ENCODE data around the gene GPSM1. TPM values are rescaled to one million over a fixed set of nuclear protein-coding genes. Genes with fewer than 3 reads are reported as not detected.

GPSM1 gene
- total and polyA plus RNA-seq, 7 experiments from 2014 or later, result 0.87 to 11.5 (median 8.4) TPM

DNA sequence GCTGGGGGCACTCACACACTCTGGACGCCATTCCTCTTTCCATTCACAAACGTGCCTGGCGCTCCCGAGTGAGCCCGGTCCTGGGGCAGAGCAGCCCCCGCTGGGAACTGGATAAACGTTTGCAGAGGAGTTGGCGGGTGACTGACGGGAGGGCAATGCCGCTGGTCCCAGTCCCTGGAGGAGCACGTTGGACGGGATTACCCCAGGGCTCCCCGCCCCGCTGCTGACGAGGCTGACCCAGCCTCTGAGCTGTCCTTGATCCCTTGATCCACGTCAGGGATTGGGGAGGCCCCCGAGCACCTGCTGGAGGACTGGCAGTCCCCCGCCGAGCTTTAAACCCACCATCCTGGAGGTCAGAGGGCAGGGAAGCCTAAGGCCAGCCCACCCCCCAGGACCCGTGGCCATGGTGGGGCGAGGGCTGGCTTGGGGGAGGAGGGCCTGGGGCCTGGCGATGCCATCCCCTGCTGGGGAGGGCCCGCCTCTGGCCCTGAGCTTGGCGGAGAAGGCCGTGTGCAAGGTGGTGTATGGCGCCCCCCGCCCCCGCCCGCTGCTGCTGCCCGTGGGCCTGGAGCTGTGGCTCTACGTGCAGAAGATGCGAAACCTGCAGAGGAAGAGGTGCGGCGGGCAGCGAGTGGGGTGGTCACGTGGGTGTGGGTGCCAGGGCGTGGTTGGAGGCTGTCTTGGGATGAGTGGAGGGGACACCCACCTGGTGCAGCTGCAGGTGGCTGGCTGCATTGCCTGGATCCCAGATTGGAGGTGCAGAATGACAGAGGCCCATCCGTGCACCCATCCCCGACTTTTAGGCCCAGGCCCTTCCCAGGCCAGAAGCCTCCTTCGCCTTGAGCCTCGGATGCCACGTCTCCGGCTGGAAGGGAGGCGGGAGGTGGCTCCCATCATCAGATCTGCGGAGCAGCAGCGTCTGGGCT, 4.5 kb downstream of the GPSM1 start:
- DNase-seq, result no peak
- CTCF ChIA-PET, result interaction anchor here (0.6 kb wide), 1 partner anchor 19 kb away, joined by 4 read pairs; no protein-coding TSS in a partner anchor
- Mint-ChIP-seq H3K9me3 (no peaks in the 10 kb centered on the region), H3K27ac (no peak overlapping the region), H3K4me1 (peaks cover 0 to 5% (median 4%) of the 10 kb centered on the region in 7 donors), H3K27me3 (no peaks in the 10 kb centered on the region), H3K36me3 (no peaks in the 10 kb centered on the region), H3K4me3 (no peak overlapping the region)
- Histone ChIP-seq H3K27me3 (ENCODE audit: control insufficient read depth in 2 of 2, insufficient read depth in 2 of 2, low read length in 2 of 2) (no peaks in the 10 kb centered on the region), H3K4me1 (ENCODE audit: control insufficient read depth in 2 of 2, insufficient read depth in 2 of 2, low read length in 2 of 2) (peaks cover 0 to 5% of the 10 kb centered on the region in 2 donors), H3K9me3 (ENCODE audit: control insufficient read depth in 2 of 3, low read length in 3 of 3) (no peaks in the 10 kb centered on the region), H3K27ac (ENCODE audit: low read depth, low read length) (no peak overlapping the region), H3K36me3 (ENCODE audit: control insufficient read depth in 2 of 3, insufficient read depth in 3 of 3, low read length in 3 of 3) (no peaks in the 10 kb centered on the region), H3K4me3 (ENCODE audit: low read length) (no peak overlapping the region)
- no peak for ATAC-seq
- POLR2A ChIA-PET, result no interaction called here
- intact Hi-C loops (cut with micrococcal nuclease), result no loop called here

GRCh38 chr9:136332482-136332983, 5.2 kb downstream of the GPSM1 start:
- H3K36me3 Mint-ChIP-seq, result no peaks in the 10 kb centered on the region
- no peaks in the 10 kb centered on the region for H3K27me3 Mint-ChIP-seq
- peaks cover 0 to 5% (median 4%) of the 10 kb centered on the region in 7 donors for H3K4me1 Mint-ChIP-seq
- no peak overlapping the region for H3K4me3 ChIP-seq (ENCODE audit: low read length)
- no peak for ATAC-seq
- DNase-seq, result no peak
- intact Hi-C loops (cut with micrococcal nuclease), result no loop called here
- H3K4me1 ChIP-seq (ENCODE audit: control insufficient read depth in 2 of 2, insufficient read depth in 2 of 2, low read length in 2 of 2), result peaks cover 0 to 5% of the 10 kb centered on the region in 2 donors
- H3K9me3 Mint-ChIP-seq, result no peaks in the 10 kb centered on the region
- POLR2A ChIA-PET, result no interaction called here
- no peaks in the 10 kb centered on the region for H3K36me3 ChIP-seq (ENCODE audit: control insufficient read depth in 2 of 3, insufficient read depth in 3 of 3, low read length in 3 of 3)
- no peak overlapping the region for H3K27ac ChIP-seq (ENCODE audit: low read depth, low read length)
- H3K4me3 Mint-ChIP-seq, result no peak overlapping the region
- CTCF ChIA-PET, result interaction anchor here (0.6 kb wide), 1 partner anchor 19 kb away, joined by 4 read pairs; no protein-coding TSS in a partner anchor
- H3K9me3 ChIP-seq (ENCODE audit: control insufficient read depth in 2 of 3, low read length in 3 of 3), result no peaks in the 10 kb centered on the region
- H3K27ac Mint-ChIP-seq, result no peak overlapping the region
- H3K27me3 ChIP-seq (ENCODE audit: control insufficient read depth in 2 of 2, insufficient read depth in 2 of 2, low read length in 2 of 2), result no peaks in the 10 kb centered on the region

DNA sequence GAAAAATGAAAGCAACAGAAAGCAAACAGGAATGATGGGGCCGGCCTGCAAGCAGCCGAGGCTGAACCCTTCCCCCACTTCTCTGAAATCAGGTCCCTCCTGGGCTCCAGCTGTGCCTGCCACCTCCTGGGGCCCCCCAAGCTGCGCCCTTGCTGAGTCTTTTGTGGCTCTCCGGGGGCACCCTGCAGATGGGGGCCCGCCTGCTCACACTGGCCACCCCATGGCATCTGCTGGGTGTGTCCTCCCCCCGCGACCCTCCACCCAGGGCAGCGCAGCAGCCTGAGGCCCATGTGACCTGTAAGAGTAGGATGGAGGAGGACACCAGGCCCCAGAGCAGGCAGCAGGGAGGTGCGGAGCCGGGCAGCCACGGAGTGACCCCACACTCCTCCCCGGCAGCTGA, 5.7 kb downstream of the GPSM1 start:
- Histone ChIP-seq H3K9me3 (ENCODE audit: control insufficient read depth in 2 of 3, low read length in 3 of 3) (no peaks in the 10 kb centered on the region), H3K27ac (ENCODE audit: low read depth, low read length) (no peak overlapping the region), H3K36me3 (ENCODE audit: control insufficient read depth in 2 of 3, insufficient read depth in 3 of 3, low read length in 3 of 3) (no peaks in the 10 kb centered on the region), H3K4me1 (ENCODE audit: control insufficient read depth in 2 of 2, insufficient read depth in 2 of 2, low read length in 2 of 2) (peaks cover 0 to 4% of the 10 kb centered on the region in 2 donors), H3K4me3 (ENCODE audit: low read length) (no peak overlapping the region), H3K27me3 (ENCODE audit: control insufficient read depth in 2 of 2, insufficient read depth in 2 of 2, low read length in 2 of 2) (no peaks in the 10 kb centered on the region)
- peaks cover 0 to 5% (median 4%) of the 10 kb centered on the region in 7 donors for H3K4me1 Mint-ChIP-seq
- H3K36me3 Mint-ChIP-seq, result no peaks in the 10 kb centered on the region
- no peak overlapping the region for H3K27ac Mint-ChIP-seq
- intact Hi-C loops (cut with micrococcal nuclease), result no loop called here
- no peaks in the 10 kb centered on the region for H3K9me3 Mint-ChIP-seq
- ChIA-PET POLR2A (no interaction called here), CTCF (no interaction called here)
- ATAC-seq (no peak), DNase-seq (no peak)
- H3K4me3 Mint-ChIP-seq, result no peak overlapping the region
- H3K27me3 Mint-ChIP-seq, result no peaks in the 10 kb centered on the region

GRCh38 chr9:136333486-136333885, 6.1 kb downstream of the GPSM1 start:
- no peak overlapping the region for H3K4me3 ChIP-seq (ENCODE audit: low read length)
- H3K9me3 Mint-ChIP-seq, result no peaks in the 10 kb centered on the region
- no peaks in the 10 kb centered on the region for H3K36me3 ChIP-seq (ENCODE audit: control insufficient read depth in 2 of 3, insufficient read depth in 3 of 3, low read length in 3 of 3)
- no peak overlapping the region for H3K27ac Mint-ChIP-seq
- H3K27ac ChIP-seq (ENCODE audit: low read depth, low read length), result no peak overlapping the region
- POLR2A ChIA-PET, result no interaction called here
- intact Hi-C loops (cut with micrococcal nuclease), result no loop called here
- H3K9me3 ChIP-seq (ENCODE audit: control insufficient read depth in 2 of 3, low read length in 3 of 3), result no peaks in the 10 kb centered on the region
- CTCF ChIA-PET, result no interaction called here
- H3K36me3 Mint-ChIP-seq, result no peaks in the 10 kb centered on the region
- no peaks in the 10 kb centered on the region for H3K27me3 Mint-ChIP-seq
- no peak for ATAC-seq
- no peaks in the 10 kb centered on the region for H3K27me3 ChIP-seq (ENCODE audit: control insufficient read depth in 2 of 2, insufficient read depth in 2 of 2, low read length in 2 of 2)
- H3K4me1 ChIP-seq (ENCODE audit: control insufficient read depth in 2 of 2, insufficient read depth in 2 of 2, low read length in 2 of 2), result no peaks in the 10 kb centered on the region
- peaks cover 0 to 4% (median 3%) of the 10 kb centered on the region in 7 donors for H3K4me1 Mint-ChIP-seq
- no peak overlapping the region for H3K4me3 Mint-ChIP-seq
- DNase-seq, result no peak

DNA sequence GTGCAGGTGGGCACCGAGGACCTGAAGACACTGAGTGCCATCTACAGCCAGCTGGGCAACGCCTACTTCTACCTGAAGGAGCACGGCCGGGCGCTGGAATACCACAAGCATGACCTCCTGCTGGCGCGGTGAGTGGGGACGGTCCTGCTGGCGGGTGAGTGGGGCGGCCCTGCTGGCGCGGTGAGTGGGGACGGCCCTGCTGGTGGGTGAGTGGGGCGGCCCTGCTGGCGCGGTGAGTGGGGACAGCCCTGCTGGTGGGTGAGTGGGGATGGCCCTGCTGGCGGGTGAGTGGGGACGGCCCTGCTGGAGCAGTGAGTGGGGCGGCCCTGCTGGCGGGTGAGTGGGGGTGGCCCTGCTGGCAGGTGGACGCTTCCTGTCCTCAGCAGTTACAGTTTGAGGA, 7.2 kb downstream of the GPSM1 start:
- no peak overlapping the region for H3K4me3 ChIP-seq (ENCODE audit: low read length)
- H3K4me3 Mint-ChIP-seq, result no peak overlapping the region
- H3K27me3 Mint-ChIP-seq, result no peaks in the 10 kb centered on the region
- H3K27ac Mint-ChIP-seq, result no peak overlapping the region
- H3K4me1 Mint-ChIP-seq, result no peaks in the 10 kb centered on the region
- DNase-seq (no peak), ATAC-seq (no peak)
- ChIA-PET POLR2A (no interaction called here), CTCF (no interaction called here)
- intact Hi-C loops (cut with micrococcal nuclease), result no loop called here
- H3K27ac ChIP-seq (ENCODE audit: low read depth, low read length), result no peak overlapping the region
- no peaks in the 10 kb centered on the region for H3K36me3 Mint-ChIP-seq
- no peaks in the 10 kb centered on the region for H3K36me3 ChIP-seq (ENCODE audit: control insufficient read depth in 2 of 3, insufficient read depth in 3 of 3, low read length in 3 of 3)
- no peaks in the 10 kb centered on the region for H3K9me3 Mint-ChIP-seq
- no peaks in the 10 kb centered on the region for H3K27me3 ChIP-seq (ENCODE audit: control insufficient read depth in 2 of 2, insufficient read depth in 2 of 2, low read length in 2 of 2)
- H3K4me1 ChIP-seq (ENCODE audit: control insufficient read depth in 2 of 2, insufficient read depth in 2 of 2, low read length in 2 of 2), result no peaks in the 10 kb centered on the region
- H3K9me3 ChIP-seq (ENCODE audit: control insufficient read depth in 2 of 3, low read length in 3 of 3), result no peaks in the 10 kb centered on the region

- intact Hi-C loops (cut with micrococcal nuclease), result no loop called here
- CTCF ChIA-PET, result no interaction called here
- POLR2A ChIA-PET, result no interaction called here
- Mint-ChIP-seq H3K9me3 (no peaks in the 10 kb centered on the region), H3K4me1 (no peaks in the 10 kb centered on the region), H3K36me3 (no peaks in the 10 kb centered on the region), H3K27ac (no peak overlapping the region), H3K4me3 (peak overlapping the region in 1 of 10 donors; percentile 45), H3K27me3 (no peaks in the 10 kb centered on the region)
- H3K36me3 ChIP-seq (ENCODE audit: control insufficient read depth in 2 of 3, insufficient read depth in 3 of 3, low read length in 3 of 3), result no peaks in the 10 kb centered on the region
- no peaks in the 10 kb centered on the region for H3K4me1 ChIP-seq (ENCODE audit: control insufficient read depth in 2 of 2, insufficient read depth in 2 of 2, low read length in 2 of 2)
- no peaks in the 10 kb centered on the region for H3K9me3 ChIP-seq (ENCODE audit: control insufficient read depth in 2 of 3, low read length in 3 of 3)
- no peak overlapping the region for H3K27ac ChIP-seq (ENCODE audit: low read depth, low read length)
- no peak for ATAC-seq
- H3K4me3 ChIP-seq (ENCODE audit: low read length), result no peak overlapping the region
- no peak for DNase-seq
- no peaks in the 10 kb centered on the region for H3K27me3 ChIP-seq (ENCODE audit: control insufficient read depth in 2 of 2, insufficient read depth in 2 of 2, low read length in 2 of 2)
Measured at GRCh38 chr9:136335296-136336155, 8.2 kb downstream of the GPSM1 start.
